MM.1S (cell line): Measurements from ENCODE around the gene NKX6-2.

ENCODE experiments used
- DNase-seq: peaks from one replicate; pipeline ENCODE4 v3.0.0-alpha.2; 2015
- H2AFZ ChIP-seq: fragments of 300-600 bp; sonication (generic); 2 replicates; pipeline ENCODE4 v1.6.0; 2016; ENCODE audit warnings: antibody characterized with exemption, low read length
- H3F3A ChIP-seq: fragments of 300-600 bp; sonication (generic); 2 replicates; pipeline ENCODE4 v1.6.1; 2016; ENCODE audit warnings: mild to moderate bottlenecking, antibody characterized with exemption, low read length, moderate library complexity, mixed read lengths; ENCODE audit not compliant: insufficient read depth
- H3K27ac ChIP-seq: fragments of 300-600 bp; sonication (generic); 2 replicates; pipeline ENCODE4 v1.5.1; 2016; ENCODE audit warnings: mild to moderate bottlenecking, low read length
- H3K27me3 ChIP-seq: fragments of 300-600 bp; sonication (generic); replicated peaks from 2 replicates; pipeline ENCODE4 v1.6.0; 2016; ENCODE audit warnings: low read length; ENCODE audit not compliant: insufficient read depth
- H3K36me3 ChIP-seq: fragments of 300-600 bp; sonication (generic); replicated peaks from 2 replicates; pipeline ENCODE4 v1.6.1; 2016; ENCODE audit warnings: mild to moderate bottlenecking, low read length, mixed read lengths; ENCODE audit not compliant: insufficient read depth
- H3K4me1 ChIP-seq: fragments of 300-600 bp; sonication (generic); 2 replicates; pipeline ENCODE4 v1.6.1; 2016; ENCODE audit warnings: low read length, mixed read lengths
- H3K4me2 ChIP-seq: fragments of 300-600 bp; sonication (generic); 2 replicates; pipeline ENCODE4 v1.6.0; 2016; ENCODE audit warnings: low read depth, low read length
- H3K4me3 ChIP-seq: fragments of 300-600 bp; sonication (generic); 2 replicates; pipeline ENCODE4 v1.5.1; 2016; ENCODE audit warnings: low read length, mixed read lengths
- H3K79me2 ChIP-seq: fragments of 300-600 bp; sonication (generic); 2 replicates; pipeline ENCODE4 v1.6.1; 2016; ENCODE audit warnings: mixed run types, low read length, mixed read lengths
- H3K9ac ChIP-seq: fragments of 300-600 bp; sonication (generic); 2 replicates; pipeline ENCODE4 v1.6.1; 2016; ENCODE audit warnings: low read length, mixed read lengths
- H3K9me2 ChIP-seq: fragments of 300-600 bp; sonication (generic); replicated peaks from 2 replicates; pipeline ENCODE4 v1.6.1; 2016; ENCODE audit warnings: mild to moderate bottlenecking, low read length, mixed read lengths; ENCODE audit not compliant: insufficient read depth
- H3K9me3 ChIP-seq: fragments of 300-600 bp; sonication (generic); replicated peaks from 2 replicates; pipeline ENCODE4 v1.6.1; 2016; ENCODE audit warnings: mild to moderate bottlenecking, low read length, mixed read lengths; ENCODE audit not compliant: insufficient read depth
- H4K20me1 ChIP-seq: fragments of 300-600 bp; sonication (generic); 2 replicates; pipeline ENCODE4 v1.6.1; 2016; ENCODE audit warnings: mild to moderate bottlenecking, low read length, moderate library complexity, mixed read lengths; ENCODE audit not compliant: insufficient read depth
- CTCF ChIP-seq: fragments of 300-600 bp; sonication (generic); IDR thresholded peaks from 2 replicates; pipeline ENCODE4 v1.5.1; 2016; ENCODE audit warnings: antibody characterized with exemption, low read length, mixed read lengths
- EZH2 ChIP-seq: fragments of 300-600 bp; sonication (generic); optimal IDR thresholded peaks from 2 replicates; pipeline ENCODE3; 2017; ENCODE audit warnings: low read depth, mild to moderate bottlenecking, antibody characterized with exemption, low read length, mixed read lengths
- EZH2phosphoT487 ChIP-seq: fragments of 300-600 bp; sonication (generic); IDR thresholded peaks from 2 replicates; pipeline ENCODE4 v1.6.1; 2018; ENCODE audit warnings: antibody characterized with exemption, low read length

NKX6-2 gene

GRCh38 chr10:132746801-132747625 is 38.9 kb downstream of the NKX6-2 start:
- Histone ChIP-seq H3K79me2 (no peaks in the 10 kb centered on the region), H3K9me3 (no peaks in the 10 kb centered on the region), H4K20me1 (no peaks in the 10 kb centered on the region), H3K9me2 (no peaks in the 10 kb centered on the region), H3K4me1 (no peaks in the 10 kb centered on the region), H3K36me3 (no peaks in the 10 kb centered on the region), H3K27ac (no peak overlapping the region), H3K27me3 (no peaks in the 10 kb centered on the region), H3K4me3 (no peak overlapping the region), H2AFZ (no peak overlapping the region), H3F3A (no peaks in the 10 kb centered on the region), H3K9ac (no peak overlapping the region), H3K4me2 (no peak overlapping the region)
- TF ChIP-seq EZH2phosphoT487: no peak
- no peak for TF ChIP-seq EZH2
- TF ChIP-seq CTCF: no peak
- no peak for DNase-seq

DNA sequence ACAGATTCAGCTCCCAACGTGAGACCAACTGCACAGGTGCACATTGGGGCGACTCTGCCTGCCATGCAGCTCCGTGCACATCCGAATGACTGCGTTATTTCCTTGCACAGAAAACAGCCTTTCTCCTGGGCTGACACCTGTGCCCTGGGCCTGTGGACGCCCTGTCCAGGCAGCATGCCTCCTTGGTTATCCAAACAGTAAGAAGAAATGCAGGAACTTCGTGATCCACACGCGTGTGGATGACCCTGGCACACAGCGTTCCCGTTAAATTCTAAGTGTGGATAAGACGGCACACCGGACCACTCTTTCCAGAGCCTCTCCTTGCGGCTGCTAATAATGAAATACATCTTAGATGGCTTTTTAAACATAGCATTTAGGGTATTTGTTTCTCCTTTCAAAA is 39.6 kb downstream of the NKX6-2 start:
- Histone ChIP-seq H3K36me3 (no peaks in the 10 kb centered on the region), H3F3A (no peaks in the 10 kb centered on the region), H3K27me3 (no peaks in the 10 kb centered on the region), H3K4me2 (no peak overlapping the region), H3K27ac (no peak overlapping the region), H3K9me2 (no peaks in the 10 kb centered on the region), H3K4me1 (no peaks in the 10 kb centered on the region), H3K9ac (no peak overlapping the region), H2AFZ (no peak overlapping the region), H3K9me3 (no peaks in the 10 kb centered on the region), H3K79me2 (no peaks in the 10 kb centered on the region), H4K20me1 (no peaks in the 10 kb centered on the region), H3K4me3 (no peak overlapping the region)
- DNase-seq: no peak
- TF ChIP-seq EZH2: no peak

GRCh38 chr10:132745971-132746370 is 40.0 kb downstream of the NKX6-2 start:
- no peaks in the 10 kb centered on the region for H3K36me3 ChIP-seq
- H3K9me2 ChIP-seq: no peaks in the 10 kb centered on the region
- H3K27me3 ChIP-seq: no peaks in the 10 kb centered on the region
- no peaks in the 10 kb centered on the region for H3K79me2 ChIP-seq
- no peak overlapping the region for H2AFZ ChIP-seq
- DNase-seq: no peak
- TF ChIP-seq EZH2: no peak
- TF ChIP-seq EZH2phosphoT487: no peak
- no peak for TF ChIP-seq CTCF
- no peaks in the 10 kb centered on the region for H3K4me1 ChIP-seq
- no peaks in the 10 kb centered on the region for H3K9me3 ChIP-seq
- no peaks in the 10 kb centered on the region for H3F3A ChIP-seq
- H4K20me1 ChIP-seq: no peaks in the 10 kb centered on the region
- no peak overlapping the region for H3K4me3 ChIP-seq
- H3K27ac ChIP-seq: no peak overlapping the region
- no peak overlapping the region for H3K9ac ChIP-seq
- no peak overlapping the region for H3K4me2 ChIP-seq

- no peak overlapping the region for H3K9ac ChIP-seq
- no peaks in the 10 kb centered on the region for H3F3A ChIP-seq
- DNase-seq: no peak
- H3K79me2 ChIP-seq: no peaks in the 10 kb centered on the region
- no peaks in the 10 kb centered on the region for H3K27me3 ChIP-seq
- H4K20me1 ChIP-seq: no peaks in the 10 kb centered on the region
- no peak overlapping the region for H3K27ac ChIP-seq
- H3K36me3 ChIP-seq: no peaks in the 10 kb centered on the region
- no peak overlapping the region for H3K4me3 ChIP-seq
- H3K9me2 ChIP-seq: no peaks in the 10 kb centered on the region
- no peak for TF ChIP-seq EZH2phosphoT487
- no peak for TF ChIP-seq CTCF
- no peak for TF ChIP-seq EZH2
- H3K9me3 ChIP-seq: no peaks in the 10 kb centered on the region
- no peak overlapping the region for H2AFZ ChIP-seq
- no peaks in the 10 kb centered on the region for H3K4me1 ChIP-seq
- no peak overlapping the region for H3K4me2 ChIP-seq
Measured at GRCh38 chr10:132745511-132745910, 40.4 kb downstream of the NKX6-2 start.
